Measurements from ENCODE around the gene FAM237A.

Gene FAM237A

GRCh38 chr2:206692971-206693370, 50.7 kb downstream of the FAM237A start:
- no peak for DNase-seq

- peak; percentile 35 for DNase-seq
Measured at GRCh38 chr2:206693399-206694137, 51.3 kb downstream of the FAM237A start.

- DNase-seq: no peak
Measured at GRCh38 chr2:206696910-206697309, 54.6 kb downstream of the FAM237A start.

- DNase-seq: no peak
Measured at GRCh38 chr2:206698811-206699210, 56.5 kb downstream of the FAM237A start.
